ENCODE measurements around the gene TMOD1.

The TMOD1 gene

DNA sequence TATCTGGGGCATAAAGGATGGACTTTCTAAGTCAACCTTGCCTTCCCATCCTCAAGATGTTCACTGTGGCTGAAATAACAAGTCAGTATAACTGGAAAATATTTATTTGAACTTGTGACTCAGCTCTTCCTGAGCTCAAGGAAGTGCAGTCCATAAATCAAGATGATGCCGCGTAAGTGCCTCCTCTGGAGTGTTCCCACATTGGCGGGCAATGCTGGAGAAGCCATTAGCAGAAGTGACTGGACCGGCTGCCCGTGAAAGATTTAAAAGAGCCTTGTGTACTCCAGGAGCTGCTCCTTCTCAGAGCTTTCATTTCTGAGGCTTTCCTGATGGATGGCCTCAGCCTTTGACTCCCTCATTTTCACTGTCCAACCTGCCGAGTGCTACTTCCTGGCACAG lies 17.4 kb downstream of the TMOD1 start:
- no peak for DNase-seq

- DNase-seq: no peak
These were observed 18.0 kb downstream of the TMOD1 start for GRCh38 chr9:97519441-97519970.

GRCh38 chr9:97521576-97522333 lies 20.3 kb downstream of the TMOD1 start:
- no peak for DNase-seq

GRCh38 chr9:97524424-97524823 lies 23.0 kb downstream of the TMOD1 start:
- DNase-seq: no peak

DNA sequence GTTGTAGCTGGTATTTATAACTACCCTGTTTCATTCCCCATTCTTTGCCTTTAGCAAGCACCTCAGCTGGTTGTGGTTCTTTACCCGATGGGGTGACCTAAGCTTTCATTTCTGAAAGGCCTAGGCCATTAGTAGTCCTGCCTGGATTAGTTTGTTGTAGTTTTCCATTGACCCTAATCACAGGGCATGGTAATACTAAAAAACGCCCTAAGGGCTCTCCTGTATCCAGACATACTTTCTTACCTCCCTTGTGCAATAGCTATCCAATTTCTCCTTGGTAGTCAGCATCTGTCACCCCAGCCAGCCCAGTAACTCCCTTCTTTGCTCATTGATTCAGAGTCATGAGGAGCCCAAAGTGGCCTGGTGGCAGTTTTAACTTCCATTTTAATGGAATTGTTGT lies 24.0 kb downstream of the TMOD1 start:
- DNase-seq: no peak

DNA sequence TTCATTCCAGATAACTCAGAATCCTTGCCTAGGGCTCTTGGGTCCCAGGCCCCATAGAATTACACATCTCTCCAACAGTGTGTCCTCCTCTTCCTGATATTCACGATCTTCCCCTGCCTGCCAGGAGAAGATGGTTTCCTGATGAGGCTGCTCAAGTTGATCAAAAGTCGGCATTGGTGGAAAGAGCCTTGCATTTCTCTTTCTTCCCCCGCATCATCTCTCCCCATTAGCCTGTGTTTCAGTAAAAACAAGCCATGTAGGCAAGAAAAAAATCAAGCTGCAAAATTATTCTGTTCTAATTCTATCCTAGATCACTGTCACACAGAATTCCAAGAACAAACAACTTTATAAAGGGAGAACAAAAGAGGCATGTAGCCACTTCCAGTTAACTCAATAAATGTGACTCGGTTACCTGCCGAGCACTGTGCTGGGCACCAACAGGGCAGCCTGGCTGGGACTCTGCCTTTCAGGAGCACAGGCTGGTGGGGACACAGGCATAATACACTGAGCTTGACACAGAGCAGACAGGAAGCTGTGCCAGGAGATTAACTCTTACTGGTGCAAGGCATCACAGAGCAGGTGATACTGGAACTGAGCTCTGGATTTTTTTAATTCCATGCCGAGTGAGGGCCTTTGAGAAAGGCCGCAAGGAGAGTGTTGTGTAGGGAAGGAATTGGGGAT lies 25.6 kb downstream of the TMOD1 start:
- no peak for DNase-seq

- DNase-seq: no peak
These were observed 26.4 kb downstream of the TMOD1 start for GRCh38 chr9:97527626-97528528.

GRCh38 chr9:97528529-97529230 lies 27.2 kb downstream of the TMOD1 start:
- DNase-seq: no peak

- DNase-seq: no peak
These were observed 28.1 kb downstream of the TMOD1 start for GRCh38 chr9:97529363-97530076.

- no peak for DNase-seq
These were observed 30.5 kb downstream of the TMOD1 start for GRCh38 chr9:97531888-97532376.

DNA sequence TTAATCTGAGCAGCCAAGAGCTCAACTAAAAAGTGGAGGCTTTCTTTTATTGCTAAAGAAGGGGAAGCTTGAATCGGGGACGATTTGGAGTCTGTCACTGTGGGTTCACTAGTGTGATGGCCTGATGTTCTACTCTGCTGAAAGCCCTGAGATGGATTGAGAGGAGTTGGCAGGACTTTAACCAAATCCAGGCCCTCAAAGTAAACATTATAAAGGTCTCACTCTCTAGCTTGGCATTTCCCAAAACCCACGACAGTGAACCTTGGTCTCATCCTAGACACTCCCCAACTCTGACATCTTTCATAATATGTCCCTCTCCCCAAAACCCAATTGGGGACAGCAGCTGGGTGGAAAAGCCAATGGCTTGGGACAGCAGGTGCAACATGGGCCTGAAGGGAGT lies 32.7 kb downstream of the TMOD1 start:
- DNase-seq: no peak

DNA sequence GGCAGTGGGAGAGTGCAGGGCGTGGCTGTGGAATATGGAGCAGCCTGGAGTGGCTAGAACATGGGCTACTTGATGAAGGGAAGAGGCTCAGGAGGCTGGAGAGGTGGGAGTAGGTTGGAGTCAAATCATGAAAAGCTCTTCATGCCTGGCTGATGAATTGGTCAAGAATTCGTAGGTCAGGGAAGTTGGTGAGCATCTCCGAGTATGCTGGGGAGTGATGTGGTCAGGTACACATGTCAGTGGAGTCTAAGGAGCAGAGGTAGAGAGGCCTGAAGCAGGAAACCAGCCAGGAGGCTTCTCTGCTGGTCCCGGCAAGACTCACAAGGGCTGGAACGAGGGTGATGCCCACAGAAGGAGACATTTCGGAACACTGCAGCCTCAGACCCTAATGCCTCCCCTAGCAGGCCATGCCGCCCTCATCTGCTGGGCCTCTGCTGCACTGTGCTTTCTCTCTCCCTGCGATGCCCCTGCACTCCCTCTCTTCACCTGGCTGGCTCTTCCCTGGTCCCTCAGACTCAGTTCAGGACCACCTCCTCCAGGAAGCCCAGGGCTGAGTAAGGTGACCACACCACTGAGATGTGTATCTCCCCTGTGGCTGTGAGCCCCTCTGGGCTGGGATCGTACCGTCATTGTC lies 33.6 kb downstream of the TMOD1 start:
- no peak for DNase-seq

DNA sequence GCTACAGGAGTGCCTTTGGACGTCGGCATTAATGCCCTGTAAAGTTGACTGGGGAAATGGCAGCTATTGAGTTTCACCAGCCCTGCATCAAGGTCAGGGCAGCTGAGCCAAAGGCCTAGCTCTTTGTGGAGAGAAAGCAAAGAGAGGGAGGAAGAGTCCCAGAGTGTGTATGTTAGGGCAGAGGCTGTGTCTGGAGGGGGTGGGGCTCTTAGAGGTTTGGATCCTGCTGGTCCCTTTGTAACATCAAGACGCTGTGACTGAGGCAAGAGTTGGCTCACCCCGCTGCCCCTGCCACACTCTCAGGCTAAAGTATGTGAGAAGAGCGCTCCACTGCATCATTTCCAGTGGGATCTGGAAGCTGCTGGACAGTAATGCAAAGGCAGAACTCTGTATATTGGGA lies 34.3 kb downstream of the TMOD1 start:
- no peak for DNase-seq

- no peak for DNase-seq
These were observed 35.0 kb downstream of the TMOD1 start for GRCh38 chr9:97536480-97536879.

- no peak for DNase-seq
These were observed 42.1 kb downstream of the TMOD1 start for GRCh38 chr9:97543561-97543960.

DNA sequence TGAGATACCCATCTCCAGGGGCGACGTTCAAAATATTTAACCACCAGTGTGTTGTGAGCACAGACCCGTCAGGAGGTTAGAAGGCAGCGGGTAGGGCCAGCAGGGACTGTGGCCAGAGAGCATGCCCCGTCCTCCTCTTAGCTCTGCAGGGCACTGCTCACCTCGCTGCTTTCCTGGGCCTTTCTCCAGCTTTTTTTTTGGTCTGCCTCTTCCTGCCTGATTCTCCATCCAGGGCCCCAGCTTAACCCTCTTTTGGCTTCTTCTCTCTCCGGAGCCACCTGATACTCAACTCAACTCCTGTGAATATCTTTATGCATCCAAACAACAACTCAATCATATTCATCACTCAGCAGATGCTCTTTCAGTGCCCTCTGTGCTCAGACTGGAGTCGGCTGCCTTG lies 44.0 kb downstream of the TMOD1 start:
- DNase-seq: no peak

DNA sequence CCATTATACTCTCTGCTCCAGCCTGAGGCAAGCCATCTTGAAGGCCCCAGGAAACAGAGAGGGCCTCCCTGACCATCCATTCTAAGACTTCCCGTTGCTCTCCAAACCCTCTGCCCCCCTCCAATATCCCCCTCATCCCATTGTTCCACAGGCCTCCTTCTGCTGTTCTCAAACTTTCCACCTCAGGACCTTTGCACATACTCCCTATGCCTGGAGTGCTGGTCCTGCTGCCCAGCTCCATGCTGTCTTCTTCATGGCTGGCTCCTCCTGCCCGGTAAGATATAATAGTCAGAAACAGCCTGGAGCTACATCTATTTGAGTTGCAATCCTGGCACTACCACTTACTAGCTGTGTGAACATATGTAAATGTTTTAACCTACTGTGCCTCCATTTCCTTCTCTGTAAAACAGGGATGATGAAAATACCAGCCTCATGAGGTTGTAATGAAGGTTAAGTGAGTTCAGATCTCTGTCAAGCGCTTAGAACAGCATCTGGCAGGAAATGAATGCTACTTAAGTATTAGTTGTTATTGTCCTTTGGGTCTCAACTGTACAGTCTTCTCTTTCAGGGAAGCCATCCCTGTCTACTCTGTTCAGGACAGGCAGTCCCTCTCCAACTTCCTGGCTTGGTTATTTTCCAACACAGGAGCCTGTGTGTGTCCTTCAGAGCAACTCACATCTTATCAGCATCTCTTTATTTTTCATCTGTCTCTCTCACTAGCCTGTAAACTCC lies 45.8 kb downstream of the TMOD1 start:
- DNase-seq: no peak

GRCh38 chr9:97548379-97548778 lies 46.9 kb downstream of the TMOD1 start:
- DNase-seq: no peak

DNA sequence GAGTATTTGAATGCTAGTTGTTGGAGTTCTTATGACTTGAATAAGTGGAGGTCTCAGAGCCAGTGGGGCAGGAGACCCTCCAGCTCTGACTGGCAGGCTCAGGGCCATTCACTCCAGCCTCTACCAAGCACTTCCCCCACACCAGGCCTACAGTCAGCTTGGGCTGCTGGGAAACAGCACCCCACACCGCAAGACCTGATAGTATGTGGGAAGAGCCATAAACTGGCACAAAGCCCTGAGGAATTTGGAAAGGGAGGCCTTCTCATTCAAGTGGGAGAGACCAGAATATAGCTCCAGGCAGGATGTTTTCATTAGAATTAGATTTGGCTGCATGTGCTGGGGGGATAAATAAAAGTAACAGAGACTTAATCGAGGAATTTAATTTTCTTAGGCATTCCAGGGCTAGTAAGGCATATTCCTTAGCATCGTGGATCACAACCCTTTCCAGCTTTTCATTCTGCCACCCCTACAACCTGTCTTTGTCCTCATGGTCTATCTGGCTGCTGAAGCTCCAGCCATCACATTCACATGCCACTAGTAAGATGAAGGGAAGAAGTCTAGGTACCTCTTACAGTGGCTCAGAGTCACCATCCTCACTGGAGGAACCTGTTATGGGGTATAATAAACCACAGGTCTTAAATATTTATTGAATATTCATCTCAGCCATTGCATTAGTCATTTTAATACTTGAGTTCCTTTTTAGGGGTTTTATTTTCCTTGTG lies 47.5 kb downstream of the TMOD1 start:
- no peak for DNase-seq

DNA sequence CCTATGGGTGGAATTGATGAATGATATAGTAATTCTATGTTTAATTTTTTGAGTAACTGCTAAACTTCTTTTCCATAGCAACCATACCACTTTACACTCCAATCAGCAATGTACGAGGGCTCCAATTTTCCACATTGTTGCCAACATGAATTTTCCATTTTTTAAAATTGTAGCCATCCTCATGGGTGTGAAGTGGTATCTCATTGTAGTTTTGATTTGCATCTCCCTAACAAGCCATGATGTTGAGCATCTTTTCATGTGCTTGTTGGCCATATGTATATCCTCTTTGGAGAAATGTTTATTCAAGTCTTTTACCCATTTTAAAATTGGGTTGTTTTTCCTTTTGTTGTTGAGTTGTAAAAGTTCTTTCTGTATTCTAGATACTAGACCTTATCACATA lies 48.9 kb downstream of the TMOD1 start:
- no peak for DNase-seq
